Subcutaneous abdominal adipose tissue (tissue), 5 donors: Measurements from ENCODE around the gene TMEM38A.
"Not testable (repeated sequence)": the region's sequence is repeated elsewhere in the genome, so short reads cannot be mapped to it uniquely, and the experiment has no call there.

ENCODE experiments used
- H3K27ac ChIP-seq: one replicate; pipeline ENCODE4 v1.7.0; 2013; ENCODE audit warnings: low read depth, mild to moderate bottlenecking, inconsistent platforms, low read length, moderate library complexity
- H3K27me3 ChIP-seq, 5 donors: one replicate each; pipeline ENCODE4 v1.7.0; 2013; ENCODE audit warnings: low read length in 5 of 5, inconsistent platforms in 1 of 5; ENCODE audit not compliant: control insufficient read depth in 5 of 5, insufficient read depth in 4 of 5
- H3K36me3 ChIP-seq, 5 donors: one replicate each; pipeline ENCODE4 v1.7.0; 2013; ENCODE audit warnings: low read length in 5 of 5; ENCODE audit not compliant: control insufficient read depth in 5 of 5, insufficient read depth in 5 of 5
- H3K4me1 ChIP-seq, 5 donors: one replicate each; pipeline ENCODE4 v1.7.0; 2013; ENCODE audit warnings: low read length in 5 of 5, mild to moderate bottlenecking in 3 of 5, moderate library complexity in 1 of 5; ENCODE audit not compliant: control insufficient read depth in 5 of 5, insufficient read depth in 5 of 5
- H3K4me3 ChIP-seq, 5 donors: one replicate each; pipeline ENCODE4 v1.7.0; 2013; ENCODE audit warnings: low read length in 5 of 5, low read depth in 1 of 5
- H3K9ac ChIP-seq, 5 donors: one replicate each; pipeline ENCODE4 v1.7.0; 2013; ENCODE audit warnings: low read length in 5 of 5, mild to moderate bottlenecking in 4 of 5, moderate library complexity in 3 of 5
- H3K9me3 ChIP-seq, 5 donors: one replicate each; pipeline ENCODE4 v1.7.0; 2013; ENCODE audit warnings: low read length in 5 of 5; ENCODE audit not compliant: control insufficient read depth in 5 of 5
- donor health status: healthy.
- donor health status: healthy.
- donor health status: healthy.
- donor health status: healthy.
- donor health status: healthy.

The TMEM38A gene

GRCh38 chr19:16688084-16688483, 27.1 kb downstream of the TMEM38A start:
- Histone ChIP-seq H3K9ac (no peak overlapping the region), H3K36me3 (no peaks in the 10 kb centered on the region), H3K27ac (no peak overlapping the region), H3K4me1 (no peaks in the 10 kb centered on the region), H3K27me3 (no peaks in the 10 kb centered on the region), H3K4me3 (no peak overlapping the region), H3K9me3 (peaks cover 0 to 3% (median 0%) of the 10 kb centered on the region in 5 donors)

GRCh38 chr19:16698914-16699313, 38.0 kb downstream of the TMEM38A start:
- Histone ChIP-seq H3K4me3 (no peak overlapping the region), H3K27me3 (no peaks in the 10 kb centered on the region), H3K27ac (no peak overlapping the region), H3K4me1 (peaks cover 0 to 8% (median 6%) of the 10 kb centered on the region in 5 donors), H3K9ac (no peak overlapping the region), H3K36me3 (no peaks in the 10 kb centered on the region), H3K9me3 (no peaks in the 10 kb centered on the region)

DNA sequence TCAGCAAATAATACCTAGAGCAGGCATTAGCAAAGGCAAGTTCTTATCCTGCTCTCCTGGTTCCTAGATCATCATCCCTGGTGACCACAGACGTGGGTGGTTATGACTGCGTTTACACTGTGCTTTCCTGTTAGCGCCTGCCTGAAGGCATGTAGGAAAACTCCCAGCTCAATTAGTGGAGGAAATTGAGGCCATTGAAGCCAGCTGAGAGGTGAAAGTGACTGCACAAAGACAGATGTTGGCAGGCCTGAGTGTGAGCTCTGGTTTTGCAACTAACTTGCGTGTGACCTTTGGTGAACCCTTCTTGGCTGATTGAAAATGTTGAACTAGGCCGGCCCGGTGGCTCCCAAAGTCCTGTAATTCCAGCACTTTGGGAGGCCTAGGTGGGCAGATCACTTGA, 41.2 kb downstream of the TMEM38A start:
- Histone ChIP-seq H3K27ac (no peak overlapping the region), H3K4me1 (peaks cover 0 to 8% (median 6%) of the 10 kb centered on the region in 5 donors), H3K36me3 (no peaks in the 10 kb centered on the region), H3K4me3 (no peak overlapping the region), H3K9ac (peak overlapping the region in 1 of 5 donors; percentile 35), H3K27me3 (no peaks in the 10 kb centered on the region), H3K9me3 (no peaks in the 10 kb centered on the region)

DNA sequence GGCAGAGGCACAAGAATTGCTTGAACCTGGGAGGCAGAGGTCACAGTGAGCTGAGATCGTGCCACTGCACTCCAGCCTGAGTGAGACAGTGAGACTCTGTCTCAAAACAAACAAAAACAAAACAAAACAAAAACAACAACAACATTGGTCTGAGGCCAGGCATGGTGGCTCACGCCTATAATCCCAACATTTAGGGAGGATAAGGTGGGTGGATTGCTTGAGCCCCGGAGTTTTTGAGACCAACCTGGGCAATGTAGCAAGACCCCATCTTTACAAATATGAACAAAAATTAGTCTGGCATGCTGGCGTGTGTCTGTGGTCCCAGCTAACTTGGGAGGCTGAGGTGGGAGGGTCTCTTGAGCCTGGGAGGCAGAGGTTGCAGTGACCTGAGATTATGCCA, 42.7 kb downstream of the TMEM38A start:
- Histone ChIP-seq H3K27me3 (no peaks in the 10 kb centered on the region), H3K4me1 (peaks cover 0 to 8% (median 6%) of the 10 kb centered on the region in 5 donors), H3K9ac (no peak overlapping the region), H3K36me3 (no peaks in the 10 kb centered on the region), H3K9me3 (no peaks in the 10 kb centered on the region), H3K4me3 (no peak overlapping the region), H3K27ac (no peak overlapping the region)

GRCh38 chr19:16710870-16711269, 49.9 kb downstream of the TMEM38A start:
- H3K4me1 ChIP-seq, H3K4me3 ChIP-seq, H3K9ac ChIP-seq, H3K36me3 ChIP-seq, H3K9me3 ChIP-seq, H3K27ac ChIP-seq, H3K27me3 ChIP-seq: not testable (repeated sequence)

DNA sequence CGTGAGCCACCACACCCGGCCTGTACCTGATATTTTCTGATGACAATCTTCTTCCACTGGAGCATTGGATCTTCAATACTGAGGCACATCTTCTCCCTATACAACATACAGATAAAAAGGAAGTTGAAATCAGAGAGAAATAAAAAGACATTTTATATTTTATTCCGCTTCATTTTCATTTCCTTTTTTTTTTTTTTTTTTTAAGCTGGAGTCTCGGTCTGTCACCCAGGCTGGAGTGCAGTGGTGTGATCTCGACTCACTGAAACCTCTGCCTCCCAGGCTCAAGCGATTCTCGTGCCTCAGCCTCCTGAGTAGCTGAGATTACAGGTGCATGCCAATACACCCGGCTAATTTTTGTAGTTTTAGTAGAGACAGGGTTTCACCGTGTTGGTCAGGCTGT, 51.4 kb downstream of the TMEM38A start:
- H3K27me3 ChIP-seq, H3K4me1 ChIP-seq, H3K36me3 ChIP-seq, H3K9ac ChIP-seq, H3K27ac ChIP-seq, H3K4me3 ChIP-seq, H3K9me3 ChIP-seq: not testable (repeated sequence)

GRCh38 chr19:16714702-16715287, 53.9 kb downstream of the TMEM38A start:
- Histone ChIP-seq H3K27ac (no peak overlapping the region), H3K9me3 (no peaks in the 10 kb centered on the region), H3K27me3 (no peaks in the 10 kb centered on the region), H3K9ac (no peak overlapping the region), H3K36me3 (no peaks in the 10 kb centered on the region), H3K4me3 (no peak overlapping the region), H3K4me1 (peaks cover 0 to 3% (median 0%) of the 10 kb centered on the region in 5 donors)

GRCh38 chr19:16715611-16716010, 54.7 kb downstream of the TMEM38A start:
- H3K4me3 ChIP-seq, result no peak overlapping the region
- H3K9me3 ChIP-seq, result no peaks in the 10 kb centered on the region
- H3K9ac ChIP-seq, result no peak overlapping the region
- no peaks in the 10 kb centered on the region for H3K36me3 ChIP-seq
- peaks cover 0 to 3% (median 0%) of the 10 kb centered on the region in 5 donors for H3K4me1 ChIP-seq
- no peak overlapping the region for H3K27ac ChIP-seq
- no peaks in the 10 kb centered on the region for H3K27me3 ChIP-seq

GRCh38 chr19:16721051-16721450, 60.1 kb downstream of the TMEM38A start:
- H3K27me3 ChIP-seq, result no peaks in the 10 kb centered on the region
- no peak overlapping the region for H3K9ac ChIP-seq
- H3K4me3 ChIP-seq, result no peak overlapping the region
- H3K36me3 ChIP-seq, result no peaks in the 10 kb centered on the region
- peaks cover 0 to 5% (median 0%) of the 10 kb centered on the region in 5 donors for H3K9me3 ChIP-seq
- H3K4me1 ChIP-seq, result no peaks in the 10 kb centered on the region
- H3K27ac ChIP-seq, result no peak overlapping the region

DNA sequence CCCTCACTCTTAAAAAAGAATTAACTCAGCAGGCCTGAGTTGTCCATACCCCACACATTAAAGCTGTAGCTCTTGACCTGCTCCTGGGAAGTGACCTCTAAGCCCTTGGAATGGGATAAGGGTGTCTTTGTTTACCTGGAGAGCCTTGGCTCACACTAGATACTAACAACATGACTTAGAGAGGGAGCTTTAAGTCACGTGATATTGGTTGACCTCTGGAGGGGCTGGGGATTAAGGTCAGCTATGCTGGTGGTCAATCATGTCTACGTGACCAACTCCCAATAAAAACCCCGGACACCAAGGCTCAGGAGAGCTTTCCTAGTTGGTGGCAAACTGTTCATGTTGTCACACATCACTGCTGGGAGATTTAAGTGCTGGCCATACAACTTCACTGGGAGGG, 61.7 kb downstream of the TMEM38A start:
- Histone ChIP-seq H3K4me1 (no peaks in the 10 kb centered on the region), H3K27ac (no peak overlapping the region)

GRCh38 chr19:16726916-16727315, 66.0 kb downstream of the TMEM38A start:
- Histone ChIP-seq H3K4me1 (no peaks in the 10 kb centered on the region), H3K4me3 (no peak overlapping the region), H3K9me3 (peaks cover 0 to 5% (median 0%) of the 10 kb centered on the region in 5 donors), H3K36me3 (no peaks in the 10 kb centered on the region), H3K9ac (no peak overlapping the region), H3K27me3 (no peaks in the 10 kb centered on the region), H3K27ac (no peak overlapping the region)

More for the DNA sequence above, 61.7 kb downstream of the TMEM38A start:
- H3K27me3 ChIP-seq, result no peaks in the 10 kb centered on the region
- H3K9ac ChIP-seq, result no peak overlapping the region
- no peaks in the 10 kb centered on the region for H3K36me3 ChIP-seq
- no peak overlapping the region for H3K4me3 ChIP-seq
- peaks cover 0 to 5% (median 0%) of the 10 kb centered on the region in 5 donors for H3K9me3 ChIP-seq
